ENCODE measurements around the gene RBMX. TPM values are rescaled to one million over a fixed set of nuclear protein-coding genes. Genes with fewer than 3 reads are reported as not detected.

RBMX gene
- total RNA-seq, 2 donors from 2014 or later: 380 to 396 TPM

- Mint-ChIP-seq H3K4me1 (no peaks in the 10 kb centered on the region), H3K27ac (no peak overlapping the region), H3K9me3 (peaks cover 49% of the 10 kb centered on the region)
Measured at GRCh38 chrX:136829413-136829812, 51.1 kb downstream of the RBMX start.

GRCh38 chrX:136828830-136829229 lies 51.7 kb downstream of the RBMX start:
- no peaks in the 10 kb centered on the region for H3K27me3 ChIP-seq (ENCODE audit: control insufficient read depth, insufficient read depth, low read length, poor library complexity, severe bottlenecking)
- no peaks in the 10 kb centered on the region for H3K9me3 ChIP-seq (ENCODE audit: control insufficient read depth, low read length)
- Mint-ChIP-seq H3K27ac (no peak overlapping the region), H3K36me3 (ENCODE audit: low read depth) (no peaks in the 10 kb centered on the region), H3K9me3 (peaks cover 55% of the 10 kb centered on the region), H3K27me3 (ENCODE audit: insufficient read depth) (no peaks in the 10 kb centered on the region), H3K4me3 (no peak overlapping the region), H3K4me1 (no peaks in the 10 kb centered on the region)
- 100% methylated on average over 1 of the region's 1 CpG; no CpG with 5 or more reads in 1 of the 2 experiments for WGBS, 2 experiments (ENCODE audit: insufficient coverage in 1 of 2, insufficient read length in 1 of 2)
- no peak for DNase-seq
- H3K9ac ChIP-seq (ENCODE audit: extremely low read depth, low read length, poor library complexity, severe bottlenecking): no peak overlapping the region
- no peaks in the 10 kb centered on the region for H3K36me3 ChIP-seq (ENCODE audit: control insufficient read depth, insufficient read depth, low read length)
- H3K4me3 ChIP-seq (ENCODE audit: low read length): no peak overlapping the region
- no peak overlapping the region for H3K27ac ChIP-seq (ENCODE audit: low read depth, low read length)
- TF ChIP-seq CTCF (conservative IDR thresholded peaks at IDR 0.05): no peak
- H3K4me1 ChIP-seq (ENCODE audit: control insufficient read depth, insufficient read depth, low read length): no peaks in the 10 kb centered on the region

More at GRCh38 chrX:136829413-136829812, 51.1 kb downstream of the RBMX start:
- Histone ChIP-seq H3K4me3 (ENCODE audit: low read length) (no peak overlapping the region), H3K4me1 (ENCODE audit: control insufficient read depth, insufficient read depth, low read length) (no peaks in the 10 kb centered on the region), H3K27me3 (ENCODE audit: control insufficient read depth, insufficient read depth, low read length, poor library complexity, severe bottlenecking) (no peaks in the 10 kb centered on the region), H3K9me3 (ENCODE audit: control insufficient read depth, low read length) (no peaks in the 10 kb centered on the region), H3K27ac (ENCODE audit: low read depth, low read length) (no peak overlapping the region), H3K36me3 (ENCODE audit: control insufficient read depth, insufficient read depth, low read length) (no peaks in the 10 kb centered on the region), H3K9ac (ENCODE audit: extremely low read depth, low read length, poor library complexity, severe bottlenecking) (no peak overlapping the region)
- DNase-seq: no peak
- Mint-ChIP-seq H3K27me3 (ENCODE audit: insufficient read depth) (no peaks in the 10 kb centered on the region), H3K36me3 (ENCODE audit: low read depth) (no peaks in the 10 kb centered on the region), H3K4me3 (no peak overlapping the region)
- WGBS, 2 experiments (ENCODE audit: insufficient coverage in 1 of 2, insufficient read length in 1 of 2): 97% methylated on average over 5 of the region's 5 CpGs; no CpG with 5 or more reads in 1 of the 2 experiments
- TF ChIP-seq CTCF (conservative IDR thresholded peaks at IDR 0.05): no peak

- Histone ChIP-seq H3K4me3 (ENCODE audit: low read length) (no peak overlapping the region), H3K27ac (ENCODE audit: low read depth, low read length) (no peak overlapping the region), H3K4me1 (ENCODE audit: control insufficient read depth, insufficient read depth, low read length) (no peaks in the 10 kb centered on the region), H3K9me3 (ENCODE audit: control insufficient read depth, low read length) (no peaks in the 10 kb centered on the region), H3K27me3 (ENCODE audit: control insufficient read depth, insufficient read depth, low read length, poor library complexity, severe bottlenecking) (no peaks in the 10 kb centered on the region), H3K36me3 (ENCODE audit: control insufficient read depth, insufficient read depth, low read length) (no peaks in the 10 kb centered on the region), H3K9ac (ENCODE audit: extremely low read depth, low read length, poor library complexity, severe bottlenecking) (no peak overlapping the region)
- DNase-seq: no peak
- Mint-ChIP-seq H3K4me3 (no peak overlapping the region), H3K27ac (no peak overlapping the region), H3K4me1 (no peaks in the 10 kb centered on the region), H3K36me3 (ENCODE audit: low read depth) (no peaks in the 10 kb centered on the region), H3K27me3 (ENCODE audit: insufficient read depth) (no peaks in the 10 kb centered on the region), H3K9me3 (peaks cover 57% of the 10 kb centered on the region)
- TF ChIP-seq CTCF (conservative IDR thresholded peaks at IDR 0.05): no peak
- 86 to 100% methylated on average over 1 to 3 of the region's 3 CpGs for WGBS, 2 experiments (ENCODE audit: insufficient coverage in 1 of 2, insufficient read length in 1 of 2)
Measured at GRCh38 chrX:136827026-136827425, 53.5 kb downstream of the RBMX start.

Data from endodermal cell (in vitro differentiated cells).